OCI-LY7 (cell line): ENCODE measurements around the gene SF3B6. TPM values are rescaled to one million over a fixed set of nuclear protein-coding genes. Genes with fewer than 3 reads are reported as not detected.
A peak's percentile ranks its signal among the peaks of the same experiment; 100 is the strongest.

Experiments used
- BruUV-seq: library from RNA; stranded (reverse); fragments of 400-500 nt; replicated peaks from 2 replicates; lab custom pipeline; 2021; lab: Mats Ljungman, UMichigan
- CTCF ChIA-PET: fragments of 300-600 bp; sonication (Branson Sonifier 250); formaldehyde crosslinking; loops from one replicate; lab custom pipeline; 2022; ENCODE audit warnings: antibody characterized with exemption; ENCODE audit not compliant: unreplicated experiment; lab: Charles Lee
- POLR2A ChIA-PET: fragments of 300-600 bp; sonication (Branson Sonifier 250); formaldehyde crosslinking; loops from one replicate; lab custom pipeline; 2022; ENCODE audit warnings: antibody characterized with exemption; lab: Charles Lee
- DNase-seq: peaks from one replicate; pipeline ENCODE4 v3.0.0-alpha.2; 2015; ENCODE audit warnings: low spot score
- H2AFZ ChIP-seq: fragments of 200-600 bp; sonication (generic), shearing (Covaris generic); 2 replicates; pipeline ENCODE4 v1.6.1; 2014; ENCODE audit warnings: mild to moderate bottlenecking, antibody characterized with exemption, low read length, moderate library complexity
- H3K27ac ChIP-seq: fragments of 200-600 bp; sonication (generic); 2 replicates; pipeline ENCODE4 v1.5.1; 2014; ENCODE audit warnings: mixed run types, low read depth, mild to moderate bottlenecking, moderate library complexity, low read length, inconsistent platforms; ENCODE audit not compliant: poor library complexity, severe bottlenecking
- H3K36me3 ChIP-seq: fragments of 200-600 bp; sonication (generic); 2 replicates; pipeline ENCODE4 v1.6.1; 2014; ENCODE audit warnings: mild to moderate bottlenecking, antibody characterized with exemption, low read length, moderate library complexity, mixed read lengths; ENCODE audit not compliant: insufficient read depth
- H3K4me1 ChIP-seq: fragments of 200-600 bp; sonication (generic); 2 replicates; pipeline ENCODE4 v1.5.1; 2014; ENCODE audit warnings: mild to moderate bottlenecking, low read length; ENCODE audit not compliant: insufficient read depth, poor library complexity, severe bottlenecking
- H3K4me2 ChIP-seq: fragments of 200-600 bp; sonication (generic); 2 replicates; pipeline ENCODE4 v1.6.1; 2014; ENCODE audit warnings: mild to moderate bottlenecking, low read length
- H3K4me3 ChIP-seq: fragments of 200-600 bp; sonication (generic); 2 replicates; pipeline ENCODE4 v1.5.1; 2014; ENCODE audit warnings: mild to moderate bottlenecking, low read depth, low read length; ENCODE audit not compliant: poor library complexity, severe bottlenecking
- H3K79me2 ChIP-seq: fragments of 200-600 bp; sonication (generic); 2 replicates; pipeline ENCODE4 v1.6.1; 2016; ENCODE audit warnings: low read depth, mild to moderate bottlenecking, low read length, moderate library complexity, mixed read lengths; ENCODE audit not compliant: insufficient read depth
- H3K9me2 ChIP-seq: fragments of 200-600 bp; sonication (generic); 2 replicates; pipeline ENCODE4 v1.6.1; 2016; ENCODE audit warnings: mild to moderate bottlenecking, low read length, mixed read lengths; ENCODE audit not compliant: insufficient read depth
- H3K9me3 ChIP-seq: fragments of 200-600 bp; sonication (generic); 2 replicates; pipeline ENCODE4 v1.6.1; 2014; ENCODE audit warnings: mild to moderate bottlenecking, mixed run types, low read length, mixed read lengths
- H4K20me1 ChIP-seq: fragments of 200-600 bp; sonication (generic); 2 replicates; pipeline ENCODE4 v1.6.1; 2014; ENCODE audit warnings: mild to moderate bottlenecking, antibody characterized with exemption, low read length, moderate library complexity, mixed read lengths; ENCODE audit not compliant: insufficient read depth
- CTCF ChIP-seq: fragments of 200-600 bp; sonication (generic); conservative IDR thresholded peaks from 2 replicates; pipeline ENCODE4 v1.5.1; 2014; ENCODE audit warnings: mild to moderate bottlenecking, antibody characterized with exemption, low read length, moderate library complexity, mixed read lengths
- EZH2phosphoT487 ChIP-seq: fragments of 200-600 bp; sonication (generic); IDR thresholded peaks from 2 replicates; pipeline ENCODE4 v1.6.1; 2018; ENCODE audit warnings: low read depth, borderline replicate concordance, mild to moderate bottlenecking, mixed run types, antibody characterized with exemption, low read length, moderate library complexity, mixed read lengths
- intact Hi-C: fragments of 100-400 bp; cut with micrococcal nuclease; formaldehyde crosslinking; loops from one replicate; pipeline ENCODE4 v1.10.0; 2022; ENCODE audit not compliant: unreplicated experiment
- total RNA-seq, 2 experiments: library from RNA; depleted of rRNA in 1 of 2; stranded (reverse); fragments of >200 nt in 1 of 2; shearing (Covaris generic) in 1 of 2; gene quantifications; 2 replicates each; pipeline ENCODE4 v1.2.3, GENCODE V29; 2014 to 2022

SF3B6 gene
- total RNA-seq, 2 experiments from 2014 or later, result 112 to 143 TPM

- no peak overlapping the region for H3K4me3 ChIP-seq
- CTCF ChIA-PET, result no interaction called here
- no peak overlapping the region for H3K4me2 ChIP-seq
- no TSS peak for BruUV-seq
- peaks cover 14% of the 10 kb centered on the region for H3K4me1 ChIP-seq
- no peaks in the 10 kb centered on the region for H3K9me2 ChIP-seq
- no peak overlapping the region for H2AFZ ChIP-seq
- DNase-seq, result no peak
- no peak overlapping the region for H3K27ac ChIP-seq
- H4K20me1 ChIP-seq, result no peaks in the 10 kb centered on the region
- TF ChIP-seq CTCF (no peak), EZH2phosphoT487 (no peak)
- H3K79me2 ChIP-seq, result peaks cover 1% of the 10 kb centered on the region; the same call in 1 of the 2 replicates
- intact Hi-C loops, result no loop called here
- POLR2A ChIA-PET, result interaction anchor here (0.5 to 0.8 kb wide), 4 partner anchors 19 to 109 kb away, joined by 3 to 6 read pairs (median 4); partner anchors contain the start of gene SF3B6
- H3K9me3 ChIP-seq, result no peaks in the 10 kb centered on the region
- H3K36me3 ChIP-seq, result no peaks in the 10 kb centered on the region
Measured at GRCh38 chr2:24051833-24052232, 24.3 kb downstream of the SF3B6 start.

- H3K9me3 ChIP-seq, result no peaks in the 10 kb centered on the region
- H3K27ac ChIP-seq, result no peak overlapping the region
- H3K9me2 ChIP-seq, result no peaks in the 10 kb centered on the region
- DNase-seq, result no peak
- H3K36me3 ChIP-seq, result no peaks in the 10 kb centered on the region
- ChIA-PET POLR2A (interaction anchor here (0.8 to 1.2 kb wide), 2 partner anchors 9 to 14 kb away, joined by 3 to 6 read pairs; no protein-coding TSS in a partner anchor), CTCF (no interaction called here)
- intact Hi-C loops, result no loop called here
- H3K4me1 ChIP-seq, result peaks cover 24% of the 10 kb centered on the region
- TF ChIP-seq EZH2phosphoT487 (no peak), CTCF (no peak)
- peaks cover 13% of the 10 kb centered on the region for H3K79me2 ChIP-seq
- BruUV-seq, result no TSS peak
- H3K4me2 ChIP-seq, result peak overlapping the region; percentile 82
- H4K20me1 ChIP-seq, result peaks cover 3% of the 10 kb centered on the region; the same call in 1 of the 2 replicates
- peak overlapping the region; percentile 92 for H2AFZ ChIP-seq
- H3K4me3 ChIP-seq, result peak overlapping the region; percentile 77
Measured at GRCh38 chr2:24050041-24050979, 25.8 kb downstream of the SF3B6 start.
